CD4-positive, alpha-beta T cell (primary cell): Measurements from ENCODE around the gene ATP6V1E1. TPM values are rescaled to one million over a fixed set of nuclear protein-coding genes. Genes with fewer than 3 reads are reported as not detected.

Experiments
- ATAC-seq: fragments of 200-7000 bp; cut with Tn5 transposase; one replicate; pipeline ENCODE4 v1.10.0; 2022; ENCODE audit warnings: mild to moderate bottlenecking; ENCODE audit not compliant: poor library complexity
- CTCF ChIA-PET: fragments of 350-600 bp; sonication (Branson Sonifier 250); formaldehyde crosslinking; loops from one replicate; lab custom pipeline; 2021; ENCODE audit warnings: antibody characterized with exemption, inconsistent platforms; lab: Charles Lee
- POLR2A ChIA-PET: fragments of 350-600 bp; sonication (Branson Sonifier 250); formaldehyde crosslinking; loops from one replicate; lab custom pipeline; 2021; ENCODE audit warnings: antibody characterized with exemption, inconsistent platforms; lab: Charles Lee
- DNase-seq, 14 experiments: peaks; one replicate each; pipeline ENCODE4 v3.0.0-alpha.2; 2013 to 2020; ENCODE audit warnings: mixed read lengths in 2 of 14
- H3K27ac ChIP-seq, 2 donors: one replicate each; pipeline versions ENCODE4 v1.5.1 to v1.7.0; 2013; ENCODE audit warnings: low read length in 2 of 2, low read depth in 1 of 2, mild to moderate bottlenecking in 1 of 2
- H3K27me3 ChIP-seq, 2 experiments: 1 replicate in 1 of 2; 2 replicates in 1 of 2; pipeline versions ENCODE4 v1.6.1 to v1.7.0; 2013; ENCODE audit warnings: low read length in 2 of 2, control low read depth in 1 of 2, mild to moderate bottlenecking in 1 of 2, moderate library complexity in 1 of 2; ENCODE audit not compliant: insufficient read depth in 2 of 2, control insufficient read depth in 1 of 2
- H3K36me3 ChIP-seq: one replicate; pipeline ENCODE4 v1.6.1; 2013; ENCODE audit warnings: low read length, control low read depth; ENCODE audit not compliant: insufficient read depth
- H3K4me1 ChIP-seq: one replicate; pipeline ENCODE4 v1.6.1; 2013; ENCODE audit warnings: low read length, control low read depth; ENCODE audit not compliant: insufficient read depth
- H3K4me3 ChIP-seq: one replicate; pipeline ENCODE4 v1.5.1; 2013; ENCODE audit warnings: mild to moderate bottlenecking, low read length, moderate library complexity
- H3K9me3 ChIP-seq, 2 experiments: 1 replicate in 1 of 2; 2 replicates in 1 of 2; pipeline versions ENCODE4 v1.6.1 to v1.7.0; 2013; ENCODE audit warnings: low read length in 2 of 2, mild to moderate bottlenecking in 2 of 2, control low read depth in 1 of 2, moderate library complexity in 1 of 2; ENCODE audit not compliant: control insufficient read depth in 1 of 2, insufficient read depth in 1 of 2
- H3K27ac Mint-ChIP-seq: one replicate; pipeline ENCODE4 v1.8.0; 2020; ENCODE audit warnings: mixed read lengths
- H3K27me3 Mint-ChIP-seq: one replicate; pipeline ENCODE4 v1.8.0; 2021; ENCODE audit warnings: mixed read lengths
- H3K36me3 Mint-ChIP-seq: one replicate; pipeline ENCODE4 v1.8.0; 2021; ENCODE audit warnings: low read depth, mixed read lengths
- H3K4me1 Mint-ChIP-seq: one replicate; pipeline ENCODE4 v1.8.0; 2021; ENCODE audit warnings: low read depth, mixed read lengths
- H3K4me3 Mint-ChIP-seq: one replicate; pipeline ENCODE4 v1.8.0; 2020; ENCODE audit warnings: mild to moderate bottlenecking, mixed read lengths
- H3K9me3 Mint-ChIP-seq: one replicate; pipeline ENCODE4 v1.8.0; 2020; ENCODE audit warnings: mixed read lengths
- CTCF ChIP-seq: fragments of 200-600 bp; IDR thresholded peaks from one replicate; pipeline ENCODE4 v1.8.0; 2022; ENCODE audit warnings: antibody characterized with exemption, mild to moderate bottlenecking
- intact Hi-C, 2 experiments: fragments of 100-400 bp; cut with DNase I in 1 of 2; cut with micrococcal nuclease in 1 of 2; formaldehyde crosslinking; loops; one replicate each; pipeline versions ENCODE4 v1.15.1 to v1.9.0; 2023 to 2025; cut with DNase I, micrococcal nuclease
- polyA plus RNA-seq, 2 donors: library from polyadenylated mRNA; unstranded; fragments of 120-200 nt; gene quantifications; one replicate each; pipeline ENCODE4 v1.2.1, GENCODE V29; 2013
- total RNA-seq, 174 experiments: library from RNA in 2 of 174; stranded (reverse) in 2 of 174; gene quantifications; one replicate each; pipeline ENCODE4 v1.2.3 and lab custom pipeline; 2021 to 2026

ATP6V1E1 gene
- total RNA-seq (10 to 100 TPM; 48.4 to 50.8 TPM), total RNA-seq (lab: John Stamatoyannopoulos, UW) (34.3 to 135 (median 76.2) reads per million in 172 experiments)
- 86.4 TPM for polyA plus RNA-seq (2013, experiment 1 of 2)
- 84.9 TPM for polyA plus RNA-seq (2013, experiment 2 of 2)

- DNase-seq (peak; percentile 88 to 98 (median 92)), ATAC-seq (peak; percentile 100)
- peaks cover 9% of the 10 kb centered on the region for H3K36me3 ChIP-seq
- intact Hi-C loops: loop anchor here (1.0 to 5.0 kb wide), 3 partner anchors 10 to 471 kb away; partner anchors contain the start of genes BCL2L13 (in 2 of the 2), HDHD5 (in 1 of the 2) and PEX26 (in 1 of the 2)
- H3K4me1 ChIP-seq: peaks cover 32% of the 10 kb centered on the region
- no peaks in the 10 kb centered on the region for H3K9me3 ChIP-seq
- Mint-ChIP-seq H3K27ac (peak within 1 kb of the TSS; percentile 93), H3K9me3 (no peaks in the 10 kb centered on the region), H3K36me3 (peaks cover 32% of the 10 kb centered on the region), H3K27me3 (no peaks in the 10 kb centered on the region), H3K4me3 (peak within 1 kb of the TSS; percentile 92), H3K4me1 (peaks cover 28% of the 10 kb centered on the region)
- H3K27me3 ChIP-seq: no peaks in the 10 kb centered on the region
- ChIA-PET CTCF (interaction anchor here (0.9 kb wide), 1 partner anchor 11 kb away, joined by 3 read pairs; no protein-coding TSS in a partner anchor), POLR2A (no interaction called here)
- peak within 1 kb of the TSS; percentile 82 to 93 for H3K27ac ChIP-seq
- TF ChIP-seq CTCF: no peak
- peak within 1 kb of the TSS; percentile 93 for H3K4me3 ChIP-seq
Observed at GRCh38 chr22:17628406-17629172, at the start of gene ATP6V1E1. Gene ATP6V1E1, minus strand, starts transcription at chr22:17628749. Its CDS starts 114 bp downstream, at chr22:17628635.

GRCh38 chr22:17675584-17675983 lies 47.0 kb upstream of the ATP6V1E1 start:
- Mint-ChIP-seq H3K4me1 (peaks cover 6% of the 10 kb centered on the region), H3K9me3 (no peaks in the 10 kb centered on the region), H3K27ac (no peak overlapping the region), H3K4me3 (no peak overlapping the region), H3K36me3 (peaks cover 2% of the 10 kb centered on the region), H3K27me3 (no peaks in the 10 kb centered on the region)
- DNase-seq (peak in 1 of 14 experiments; percentile 11), ATAC-seq (no peak)
- POLR2A ChIA-PET: no interaction called here
- CTCF ChIA-PET: no interaction called here
- H3K36me3 ChIP-seq: peaks cover 2% of the 10 kb centered on the region
- TF ChIP-seq CTCF: no peak
- H3K27ac ChIP-seq: no peak overlapping the region
- no peaks in the 10 kb centered on the region for H3K9me3 ChIP-seq
- no peaks in the 10 kb centered on the region for H3K27me3 ChIP-seq
- intact Hi-C loops: no loop called here
- no peaks in the 10 kb centered on the region for H3K4me1 ChIP-seq
- no peak overlapping the region for H3K4me3 ChIP-seq

GRCh38 chr22:17674152-17674551 lies 45.6 kb upstream of the ATP6V1E1 start:
- no peak overlapping the region for H3K4me3 Mint-ChIP-seq
- H3K4me3 ChIP-seq: no peak overlapping the region
- H3K27ac Mint-ChIP-seq: no peak overlapping the region
- peaks cover 14% of the 10 kb centered on the region for H3K36me3 Mint-ChIP-seq
- no peak for ATAC-seq
- no peaks in the 10 kb centered on the region for H3K4me1 ChIP-seq
- H3K27me3 ChIP-seq: no peaks in the 10 kb centered on the region
- H3K27me3 Mint-ChIP-seq: no peaks in the 10 kb centered on the region
- no peak overlapping the region for H3K27ac ChIP-seq
- no peak for DNase-seq
- peaks cover 4% of the 10 kb centered on the region for H3K36me3 ChIP-seq
- TF ChIP-seq CTCF: no peak
- ChIA-PET CTCF (no interaction called here), POLR2A (no interaction called here)
- H3K4me1 Mint-ChIP-seq: peaks cover 11% of the 10 kb centered on the region
- intact Hi-C loops: no loop called here
- no peaks in the 10 kb centered on the region for H3K9me3 Mint-ChIP-seq
- no peaks in the 10 kb centered on the region for H3K9me3 ChIP-seq
